Neural cell (in vitro differentiated cells): ENCODE results near the gene KRT80.

ENCODE experiments used
- CTCF ChIP-seq: fragments of 450-650 bp; IDR thresholded peaks from 2 replicates; pipeline ENCODE4 v1.5.1; 2014; ENCODE audit warnings: antibody characterized with exemption, mild to moderate bottlenecking, moderate library complexity; ENCODE audit not compliant: poor library complexity, severe bottlenecking
- EP300 ChIP-seq: fragments of 450-650 bp; conservative IDR thresholded peaks from 2 replicates; pipeline ENCODE4 v1.6.1; 2014; ENCODE audit warnings: antibody characterized with exemption, mild to moderate bottlenecking, moderate library complexity; ENCODE audit not compliant: poor library complexity, severe bottlenecking
- EZH2 ChIP-seq: fragments of 200-600, 300-800 bp; shearing (Covaris generic), sonication (generic); IDR thresholded peaks from 2 replicates; pipeline ENCODE4 v1.6.1; 2014; ENCODE audit warnings: antibody characterized with exemption, low read length, borderline replicate concordance, mild to moderate bottlenecking; ENCODE audit not compliant: insufficient read depth, poor library complexity, severe bottlenecking
- MXI1 ChIP-seq: fragments of 450-650 bp; conservative IDR thresholded peaks from 2 replicates; pipeline ENCODE4 v1.6.1; 2014; ENCODE audit warnings: antibody characterized with exemption, mild to moderate bottlenecking; ENCODE audit not compliant: poor library complexity, severe bottlenecking
- POLR2AphosphoS5 ChIP-seq: IDR thresholded peaks from 2 replicates; pipeline ENCODE4 v1.6.1; 2012
- RAD21 ChIP-seq: fragments of 450-650 bp; conservative IDR thresholded peaks from 2 replicates; pipeline ENCODE4 v1.6.1; 2014; ENCODE audit warnings: antibody characterized with exemption, mild to moderate bottlenecking, moderate library complexity
- TAF1 ChIP-seq: IDR thresholded peaks from 2 replicates; pipeline ENCODE4 v1.6.1; 2012; ENCODE audit warnings: low read depth

GRCh38 chr12:52123487-52124186, 68.2 kb downstream of the KRT80 start:
- no peak for TF ChIP-seq CTCF
- TF ChIP-seq EP300: no peak
- TF ChIP-seq MXI1: no peak
- no peak for TF ChIP-seq EZH2
- no peak for TF ChIP-seq POLR2AphosphoS5
- TF ChIP-seq TAF1: no peak
- no peak for TF ChIP-seq RAD21
